Right lung (tissue), 5 donors: ENCODE measurements around the gene RFX6. TPM values are rescaled to one million over a fixed set of nuclear protein-coding genes. Genes with fewer than 3 reads are reported as not detected.

Experiments used
- DNase-seq, 2 donors: peaks; one replicate each; pipeline ENCODE4 v3.0.0-alpha.2; 2013
- polyA plus RNA-seq, 5 donors: library from polyadenylated mRNA; unstranded; fragments of 120-200 nt; gene quantifications; one replicate each; pipeline versions ENCODE4 v1.2.1 to v1.2.3, GENCODE V29; 2013; ENCODE audit warnings: inconsistent platforms in 1 of 5, low replicate concordance in 1 of 5; ENCODE audit not compliant: insufficient read length in 5 of 5, insufficient read depth in 1 of 5

RFX6 gene
- polyA plus RNA-seq, 5 donors, result 1.0 to 2.9 (median 2.3) TPM

- no peak for DNase-seq
These were observed 11.8 kb downstream of the RFX6 start for GRCh38 chr6:116888732-116889360.

DNA sequence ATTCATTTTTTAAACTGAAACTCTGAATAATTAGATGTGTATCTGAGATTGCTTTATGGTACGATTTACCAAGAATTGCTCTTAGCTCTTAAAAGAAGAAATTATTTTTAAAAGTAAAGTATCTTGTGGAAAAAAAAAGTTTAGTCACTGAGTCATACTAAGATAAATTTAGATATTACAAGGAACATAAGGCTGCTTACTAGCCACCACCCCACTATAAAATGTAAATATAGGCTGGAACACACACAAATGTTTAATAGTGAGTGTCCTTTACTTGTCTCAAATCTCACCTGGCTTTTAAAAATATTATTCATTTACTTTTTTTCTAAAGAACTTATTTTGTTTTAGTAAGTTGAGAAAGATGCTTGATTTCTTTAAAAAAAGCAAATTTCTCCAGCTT, 17.6 kb downstream of the RFX6 start:
- no peak for DNase-seq

DNA sequence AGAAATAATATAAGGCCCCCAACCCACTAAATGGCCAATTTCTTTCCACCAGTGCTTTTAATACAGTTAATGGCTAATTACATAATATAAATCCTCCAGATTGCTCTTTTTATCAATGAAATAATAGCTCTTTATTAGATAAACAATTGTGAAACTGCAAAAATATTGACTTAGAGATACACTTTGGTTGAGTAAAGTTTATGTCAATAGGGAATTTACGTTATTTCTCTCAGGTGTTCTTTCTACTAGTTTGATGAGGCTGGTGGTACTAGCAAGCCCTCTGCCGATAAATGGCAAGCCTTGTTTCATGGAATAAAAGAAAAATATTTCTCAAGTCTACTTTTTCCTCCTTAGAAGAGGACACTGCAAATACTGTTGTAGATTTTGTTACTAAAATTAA, 18.9 kb downstream of the RFX6 start:
- no peak for DNase-seq

- no peak for DNase-seq
These were observed 25.6 kb downstream of the RFX6 start for GRCh38 chr6:116902634-116903033.

GRCh38 chr6:116922853-116923548, 46.0 kb downstream of the RFX6 start:
- DNase-seq, result no peak

GRCh38 chr6:116924245-116924644, 47.2 kb downstream of the RFX6 start:
- no peak for DNase-seq

GRCh38 chr6:116925088-116925794, 48.2 kb downstream of the RFX6 start:
- no peak for DNase-seq

GRCh38 chr6:116928677-116929076, 51.6 kb downstream of the RFX6 start:
- no peak for DNase-seq

- no peak for DNase-seq
These were observed 52.8 kb downstream of the RFX6 start for GRCh38 chr6:116929825-116930224.

- no peak for DNase-seq
These were observed 54.4 kb downstream of the RFX6 start for GRCh38 chr6:116931456-116931855.

- no peak for DNase-seq
These were observed 55.5 kb downstream of the RFX6 start for GRCh38 chr6:116932496-116932895.

- DNase-seq, result no peak
These were observed 56.4 kb downstream of the RFX6 start for GRCh38 chr6:116933485-116933884.

- DNase-seq, result no peak
These were observed 61.3 kb downstream of the RFX6 start for GRCh38 chr6:116938305-116938704.

DNA sequence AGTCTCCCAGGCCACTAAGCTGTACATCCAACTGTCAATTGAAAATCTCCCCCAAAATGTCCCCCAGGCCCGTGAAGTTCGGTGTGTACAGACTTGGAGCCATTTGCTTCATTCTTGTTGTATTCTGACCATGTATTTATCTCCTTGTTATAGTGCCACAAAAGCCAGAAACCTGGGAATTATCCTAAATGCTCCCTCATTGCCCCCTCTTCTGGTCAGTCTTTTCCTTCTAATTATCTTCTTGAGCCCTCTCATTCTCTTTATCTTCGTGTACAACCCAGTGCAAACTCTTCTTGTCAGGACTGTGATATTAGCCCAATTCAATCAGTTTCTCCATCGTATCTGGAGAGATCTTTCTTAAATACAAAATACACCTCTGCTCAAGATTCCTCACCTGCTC, 64.7 kb downstream of the RFX6 start:
- no peak for DNase-seq

GRCh38 chr6:116945809-116946208, 68.8 kb downstream of the RFX6 start:
- DNase-seq, result no peak

DNA sequence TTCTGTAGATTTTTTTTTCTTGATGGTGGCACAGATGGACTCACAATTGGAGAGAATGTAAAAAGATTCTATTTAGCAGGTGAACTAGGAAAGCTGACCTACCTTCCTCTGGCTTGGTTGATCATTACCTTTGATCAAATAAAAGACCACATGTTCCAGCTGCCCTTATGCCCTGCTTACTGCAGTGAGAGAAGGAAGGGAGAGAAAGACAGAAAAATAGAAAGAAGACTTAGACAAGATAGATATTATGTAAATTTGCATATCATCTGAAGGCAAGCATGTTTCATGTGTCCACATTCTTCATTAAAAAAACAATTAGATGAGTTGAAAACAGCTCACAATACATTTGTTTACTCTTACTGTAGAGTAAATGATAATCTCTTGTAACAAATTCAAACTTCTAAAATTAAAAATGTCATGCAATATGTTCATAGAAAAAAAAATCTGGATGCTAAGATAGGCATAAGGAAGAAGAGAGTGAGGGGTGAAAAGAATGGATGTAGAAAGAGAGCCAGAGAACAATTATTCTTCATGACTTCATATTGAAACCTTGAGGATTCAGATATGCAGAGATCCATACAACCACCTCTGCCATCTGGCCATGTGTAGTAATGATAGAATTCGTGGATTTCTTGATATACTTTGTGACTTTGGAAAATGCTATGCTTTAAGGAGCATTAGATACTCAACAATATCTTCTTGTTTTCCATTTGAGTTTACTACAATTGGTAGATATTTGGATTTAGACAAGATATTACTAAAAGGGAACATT, 71.7 kb downstream of the RFX6 start:
- DNase-seq, result no peak

- no peak for DNase-seq
These were observed 72.9 kb downstream of the RFX6 start for GRCh38 chr6:116949964-116950363.

GRCh38 chr6:116954335-116954734, 77.3 kb downstream of the RFX6 start:
- DNase-seq, result no peak

GRCh38 chr6:116954938-116955337, 77.9 kb downstream of the RFX6 start:
- no peak for DNase-seq

DNA sequence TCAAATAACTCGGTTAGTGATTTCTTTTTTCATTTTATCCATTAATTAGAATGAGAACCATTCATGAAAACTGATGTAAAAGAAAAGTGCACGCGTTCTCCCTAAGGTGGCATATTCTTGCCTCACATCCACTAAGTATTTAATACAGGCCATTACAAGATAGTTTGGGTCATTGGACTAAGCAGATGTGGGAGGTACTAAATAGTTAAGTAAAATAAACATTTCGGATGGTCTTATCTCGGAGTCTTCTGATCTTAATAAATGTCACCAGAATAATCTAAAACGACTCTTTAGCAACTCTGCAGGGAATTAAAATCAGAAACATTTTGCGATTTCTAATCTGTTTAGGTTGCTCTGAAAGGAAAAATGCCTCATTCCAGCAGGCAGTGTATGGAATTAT, 78.7 kb downstream of the RFX6 start:
- no peak for DNase-seq

- no peak for DNase-seq
These were observed 86.9 kb downstream of the RFX6 start for GRCh38 chr6:116963972-116964371.
